COLO668 (cell line): Measurements from ENCODE around the gene TESK1.

ENCODE experiments used
- DNase-seq: peaks from one replicate; lab custom pipeline; 2025; ENCODE audit not compliant: unreplicated experiment; lab: John Stamatoyannopoulos, UW

Gene TESK1

GRCh38 chr9:35646153-35646532, 41.1 kb downstream of the TESK1 start:
- DNase-seq: no peak

GRCh38 chr9:35646533-35647265, 41.6 kb downstream of the TESK1 start:
- DNase-seq: peak; percentile 92

GRCh38 chr9:35649431-35650340, 44.6 kb downstream of the TESK1 start:
- no peak for DNase-seq

- DNase-seq: no peak
Measured at GRCh38 chr9:35650341-35651158, 45.5 kb downstream of the TESK1 start, which contains the start of gene SIT1. TSS of gene SIT1 (minus strand) at chr9:35650931. CDS start at chr9:35650853, 78 bp downstream.

- no peak for DNase-seq
Measured at GRCh38 chr9:35651956-35652828, 47.1 kb downstream of the TESK1 start.

GRCh38 chr9:35652829-35653209, 47.8 kb downstream of the TESK1 start:
- DNase-seq: no peak

GRCh38 chr9:35653611-35654010, 48.5 kb downstream of the TESK1 start:
- no peak for DNase-seq

- DNase-seq: no peak
Measured at GRCh38 chr9:35656348-35656747, 51.3 kb downstream of the TESK1 start.

- no peak for DNase-seq
Measured at GRCh38 chr9:35656831-35657545, 51.9 kb downstream of the TESK1 start.

- DNase-seq: peak; percentile 97
Measured at GRCh38 chr9:35657546-35658136, 52.6 kb downstream of the TESK1 start, which contains the start of gene RMRP. TSS of gene RMRP (minus strand) at chr9:35658019.

- peak; percentile 88 for DNase-seq
Measured at GRCh38 chr9:35658137-35658967, 53.3 kb downstream of the TESK1 start, which contains the start of gene CCDC107. TSS of gene CCDC107 (plus strand) at chr9:35658292. CDS start at chr9:35658380, 88 bp downstream.

GRCh38 chr9:35658968-35659220, 53.8 kb downstream of the TESK1 start:
- peak; percentile 30 for DNase-seq

- DNase-seq: no peak
Measured at GRCh38 chr9:35659340-35659739, 54.3 kb downstream of the TESK1 start.
